Measurements from ENCODE around the gene KCNQ1OT1.

KCNQ1OT1 gene

GRCh38 chr11:2581151-2581930 is 118.5 kb downstream of the KCNQ1OT1 start:
- no peak for TF ChIP-seq GLIS3 (CRISPR knock-in tag; IDR thresholded peaks at IDR 0.05)
- TF ChIP-seq ZC3H10 (CRISPR knock-in tag; IDR thresholded peaks at IDR 0.05), result no peak
- TF ChIP-seq BACH2 (CRISPR knock-in tag; IDR thresholded peaks at IDR 0.05; ENCODE audit: borderline replicate concordance), result no peak
- TF ChIP-seq ZNF565 (CRISPR knock-in tag; conservative IDR thresholded peaks at IDR 0.05; ENCODE audit: low read depth), result no peak
- TF ChIP-seq, protein P1, sequence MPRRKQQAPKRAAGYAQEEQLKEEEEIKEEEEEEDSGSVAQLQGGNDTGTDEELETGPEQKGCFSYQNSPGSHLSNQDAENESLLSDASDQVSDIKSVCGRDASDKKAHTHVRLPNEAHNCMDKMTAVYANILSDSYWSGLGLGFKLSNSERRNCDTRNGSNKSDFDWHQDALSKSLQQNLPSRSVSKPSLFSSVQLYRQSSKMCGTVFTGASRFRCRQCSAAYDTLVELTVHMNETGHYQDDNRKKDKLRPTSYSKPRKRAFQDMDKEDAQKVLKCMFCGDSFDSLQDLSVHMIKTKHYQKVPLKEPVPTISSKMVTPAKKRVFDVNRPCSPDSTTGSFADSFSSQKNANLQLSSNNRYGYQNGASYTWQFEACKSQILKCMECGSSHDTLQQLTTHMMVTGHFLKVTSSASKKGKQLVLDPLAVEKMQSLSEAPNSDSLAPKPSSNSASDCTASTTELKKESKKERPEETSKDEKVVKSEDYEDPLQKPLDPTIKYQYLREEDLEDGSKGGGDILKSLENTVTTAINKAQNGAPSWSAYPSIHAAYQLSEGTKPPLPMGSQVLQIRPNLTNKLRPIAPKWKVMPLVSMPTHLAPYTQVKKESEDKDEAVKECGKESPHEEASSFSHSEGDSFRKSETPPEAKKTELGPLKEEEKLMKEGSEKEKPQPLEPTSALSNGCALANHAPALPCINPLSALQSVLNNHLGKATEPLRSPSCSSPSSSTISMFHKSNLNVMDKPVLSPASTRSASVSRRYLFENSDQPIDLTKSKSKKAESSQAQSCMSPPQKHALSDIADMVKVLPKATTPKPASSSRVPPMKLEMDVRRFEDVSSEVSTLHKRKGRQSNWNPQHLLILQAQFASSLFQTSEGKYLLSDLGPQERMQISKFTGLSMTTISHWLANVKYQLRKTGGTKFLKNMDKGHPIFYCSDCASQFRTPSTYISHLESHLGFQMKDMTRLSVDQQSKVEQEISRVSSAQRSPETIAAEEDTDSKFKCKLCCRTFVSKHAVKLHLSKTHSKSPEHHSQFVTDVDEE (CRISPR knock-in tag; IDR thresholded peaks at IDR 0.05), result no peak

DNA sequence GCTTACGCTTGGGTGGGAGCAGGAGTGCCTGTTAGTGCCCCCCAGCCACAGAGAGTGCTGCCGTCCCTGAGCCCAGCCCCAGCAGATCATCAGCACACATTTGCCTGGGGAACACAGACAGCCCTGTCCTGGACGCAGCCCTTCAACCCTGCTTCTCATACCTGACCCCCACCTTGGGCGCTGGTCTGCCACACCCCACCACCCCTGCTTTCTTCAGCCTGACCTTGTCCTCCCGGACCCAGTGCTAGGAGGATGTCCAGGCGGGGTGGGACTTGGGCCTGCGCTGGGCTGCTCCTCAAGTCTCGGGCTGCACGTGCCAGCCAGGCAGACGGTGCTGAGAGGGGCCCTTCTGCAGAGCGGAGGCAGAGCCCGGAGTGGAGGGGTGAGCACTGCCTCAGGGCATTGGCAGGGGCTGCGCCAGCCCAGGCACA is 119.2 kb downstream of the KCNQ1OT1 start:
- TF ChIP-seq ESRRG (CRISPR knock-in tag; IDR thresholded peaks at IDR 0.05) (no peak), SNAI2 (CRISPR knock-in tag; IDR thresholded peaks at IDR 0.05) (no peak), CREB5 (CRISPR knock-in tag; IDR thresholded peaks at IDR 0.05; ENCODE audit: low read depth) (no peak), TCF4 (CRISPR knock-in tag; IDR thresholded peaks at IDR 0.05; ENCODE audit: borderline replicate concordance) (no peak), ZFP3 (CRISPR knock-in tag; IDR thresholded peaks at IDR 0.05) (no peak), TOX (CRISPR knock-in tag; IDR thresholded peaks at IDR 0.05; ENCODE audit: borderline replicate concordance) (no peak), CSDC2 (CRISPR knock-in tag; IDR thresholded peaks at IDR 0.05) (no peak), ZC3H10 (CRISPR knock-in tag; IDR thresholded peaks at IDR 0.05) (no peak), ZNF565 (CRISPR knock-in tag; conservative IDR thresholded peaks at IDR 0.05; ENCODE audit: low read depth) (no peak), GLIS3 (CRISPR knock-in tag; IDR thresholded peaks at IDR 0.05) (no peak)
- TF ChIP-seq, protein P2, sequence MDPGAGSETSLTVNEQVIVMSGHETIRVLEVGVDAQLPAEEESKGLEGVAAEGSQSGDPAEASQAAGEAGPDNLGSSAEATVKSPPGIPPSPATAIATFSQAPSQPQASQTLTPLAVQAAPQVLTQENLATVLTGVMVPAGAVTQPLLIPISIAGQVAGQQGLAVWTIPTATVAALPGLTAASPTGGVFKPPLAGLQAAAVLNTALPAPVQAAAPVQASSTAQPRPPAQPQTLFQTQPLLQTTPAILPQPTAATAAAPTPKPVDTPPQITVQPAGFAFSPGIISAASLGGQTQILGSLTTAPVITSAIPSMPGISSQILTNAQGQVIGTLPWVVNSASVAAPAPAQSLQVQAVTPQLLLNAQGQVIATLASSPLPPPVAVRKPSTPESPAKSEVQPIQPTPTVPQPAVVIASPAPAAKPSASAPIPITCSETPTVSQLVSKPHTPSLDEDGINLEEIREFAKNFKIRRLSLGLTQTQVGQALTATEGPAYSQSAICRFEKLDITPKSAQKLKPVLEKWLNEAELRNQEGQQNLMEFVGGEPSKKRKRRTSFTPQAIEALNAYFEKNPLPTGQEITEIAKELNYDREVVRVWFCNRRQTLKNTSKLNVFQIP (CRISPR knock-in tag; IDR thresholded peaks at IDR 0.05; ENCODE audit: borderline replicate concordance, low read depth), result no peak
- ATAC-seq, result no peak

More at GRCh38 chr11:2581151-2581930, 118.5 kb downstream of the KCNQ1OT1 start:
- no peak for ATAC-seq

GRCh38 chr11:2580061-2580421 is 119.8 kb downstream of the KCNQ1OT1 start:
- TF ChIP-seq ZNF8 (CRISPR knock-in tag; IDR thresholded peaks at IDR 0.05) (no peak), ZFP3 (CRISPR knock-in tag; IDR thresholded peaks at IDR 0.05) (no peak), ESRRG (CRISPR knock-in tag; IDR thresholded peaks at IDR 0.05) (no peak), ZC3H10 (CRISPR knock-in tag; IDR thresholded peaks at IDR 0.05) (no peak), BACH2 (CRISPR knock-in tag; IDR thresholded peaks at IDR 0.05; ENCODE audit: borderline replicate concordance) (no peak), ARNTL (CRISPR knock-in tag; IDR thresholded peaks at IDR 0.05; ENCODE audit: borderline replicate concordance, low read depth) (no peak), CSRNP3 (CRISPR knock-in tag; IDR thresholded peaks at IDR 0.05) (no peak), TCF4 (CRISPR knock-in tag; IDR thresholded peaks at IDR 0.05; ENCODE audit: borderline replicate concordance) (no peak), ISL1 (CRISPR knock-in tag; IDR thresholded peaks at IDR 0.05) (no peak), CREB5 (CRISPR knock-in tag; IDR thresholded peaks at IDR 0.05; ENCODE audit: low read depth) (no peak), SNAI2 (CRISPR knock-in tag; IDR thresholded peaks at IDR 0.05) (no peak), ZNF565 (CRISPR knock-in tag; conservative IDR thresholded peaks at IDR 0.05; ENCODE audit: low read depth) (no peak), ZFP30 (CRISPR knock-in tag; IDR thresholded peaks at IDR 0.05) (no peak)
- no peak for ATAC-seq
